ENCODE results near the gene RHOC.

Gene RHOC

DNA sequence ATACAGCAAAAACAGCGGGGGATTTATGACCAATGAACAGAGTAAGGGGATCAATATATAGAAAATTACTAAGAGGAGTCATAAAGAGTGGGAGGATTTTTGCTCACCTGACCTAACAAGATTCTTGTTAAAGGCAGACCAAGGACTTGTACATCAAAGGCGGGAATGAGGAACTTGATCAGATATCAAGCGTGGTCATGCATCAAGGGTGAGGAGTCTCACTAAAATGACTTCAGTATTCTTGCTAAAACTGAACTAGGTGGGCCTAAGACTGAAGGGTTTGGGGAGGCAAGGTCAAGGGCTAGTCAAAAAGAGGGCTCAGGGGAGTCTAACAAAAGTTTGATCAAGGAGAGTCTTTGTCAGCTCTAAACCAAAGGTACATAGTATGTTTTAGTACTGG lies 30.4 kb downstream of the RHOC start:
- no peak for DNase-seq

DNA sequence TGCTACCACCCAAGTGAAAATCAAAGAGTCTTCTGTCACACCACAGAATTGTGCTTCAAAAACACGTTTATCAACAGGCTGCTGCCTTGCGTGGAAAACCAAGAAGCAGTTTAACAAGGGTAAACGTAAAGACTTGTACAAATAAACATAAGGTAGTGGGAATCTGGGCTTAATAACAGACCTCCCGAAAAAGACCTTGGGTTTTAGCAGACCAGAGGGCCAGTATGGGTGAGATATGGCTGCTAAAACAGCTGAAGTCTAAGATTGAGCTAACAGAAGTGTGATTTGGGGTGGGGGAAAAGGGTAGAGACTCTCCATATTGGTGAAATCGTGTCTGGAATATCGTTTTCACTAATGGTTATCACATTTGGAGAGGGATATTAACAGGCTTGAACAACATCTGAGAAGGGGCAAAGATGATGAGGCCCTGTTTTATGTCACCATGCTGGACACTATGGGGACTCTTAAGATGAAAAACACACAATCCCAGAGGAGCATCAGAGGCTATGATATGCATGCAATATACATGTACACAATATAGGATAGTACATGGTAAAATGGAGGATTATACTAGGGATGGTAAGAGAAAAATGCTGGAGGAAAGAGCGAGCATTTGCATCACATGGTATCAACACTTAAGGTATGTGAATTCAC lies 31.1 kb downstream of the RHOC start:
- no peak for DNase-seq

- peak; percentile 46 for DNase-seq
Observed at GRCh38 chr1:112674986-112675727, 31.8 kb downstream of the RHOC start.

- DNase-seq, result peak; percentile 88
Observed at GRCh38 chr1:112674440-112674985, 32.4 kb downstream of the RHOC start, which contains the start of gene MOV10. MOV10 (plus strand) TSS chr1:112674659; CDS start chr1:112674913, 254 bp downstream.

GRCh38 chr1:112673592-112674439 lies 33.1 kb downstream of the RHOC start:
- peak; percentile 38 for DNase-seq

DNA sequence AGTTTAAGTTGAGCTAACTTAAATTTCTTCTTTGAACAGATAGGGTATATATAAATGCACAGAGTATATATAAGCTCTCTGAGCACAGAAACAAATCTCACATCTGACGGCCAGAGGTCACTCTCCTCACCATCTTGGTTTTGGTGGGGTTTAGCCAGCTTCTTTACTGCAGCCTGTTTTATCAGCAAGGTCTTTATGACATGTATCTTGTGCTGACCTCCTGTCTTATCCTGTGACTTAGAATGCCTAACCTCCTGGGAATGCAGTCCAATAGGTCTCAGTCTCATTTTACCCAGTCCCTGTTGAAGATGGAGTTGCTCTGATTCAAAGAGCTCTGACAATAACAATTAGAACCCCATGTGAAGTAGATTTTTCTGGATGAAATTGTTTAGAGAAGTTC lies 34.1 kb downstream of the RHOC start:
- no peak for DNase-seq

DNA sequence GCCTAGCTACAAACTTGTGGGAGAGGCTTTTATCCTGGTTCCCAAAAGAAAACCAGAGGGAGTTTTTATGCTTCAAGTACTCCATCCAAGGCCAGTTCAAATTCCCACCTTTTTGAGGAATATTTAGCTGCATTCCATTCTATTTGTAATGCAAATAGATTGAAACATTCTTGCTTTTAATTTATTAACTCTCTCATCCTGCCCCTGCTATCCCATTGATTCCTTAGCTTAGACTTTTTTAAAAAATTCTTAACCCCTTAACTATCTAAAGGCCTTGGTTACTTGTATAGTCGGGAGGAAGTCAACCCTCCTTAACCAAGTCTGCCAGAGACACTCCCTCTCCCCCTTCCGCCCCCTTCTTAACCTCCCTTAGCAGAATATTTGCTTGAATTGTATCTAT lies 34.9 kb downstream of the RHOC start:
- DNase-seq, result no peak

- no peak for DNase-seq
Observed at GRCh38 chr1:112666946-112667345, 40.0 kb downstream of the RHOC start.

DNA sequence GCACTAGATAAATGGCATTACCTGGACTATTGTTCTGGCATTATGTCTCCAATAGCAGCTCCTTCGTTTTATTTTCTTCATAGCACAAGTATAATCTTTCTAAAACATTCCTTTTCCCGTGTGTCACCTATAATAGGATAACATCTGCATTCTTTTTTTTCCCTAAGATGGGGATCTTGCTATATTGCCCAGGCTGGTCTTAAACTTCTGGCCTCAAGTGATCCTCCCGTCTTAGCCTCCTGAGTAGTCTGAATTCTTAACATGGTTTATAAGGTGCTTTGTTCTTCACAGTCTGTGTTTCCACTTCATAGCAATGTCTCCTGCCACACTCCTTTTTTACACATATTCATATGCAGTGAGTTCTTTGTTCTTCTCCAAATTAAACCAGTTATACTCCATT lies 41.1 kb downstream of the RHOC start:
- no peak for DNase-seq

- DNase-seq, result no peak
Observed at GRCh38 chr1:112651205-112651604, 55.7 kb downstream of the RHOC start.
